SH-SY5Y (cell line): ENCODE data around the gene ATOH1.

ENCODE experiments used
- GATA2 ChIP-seq: IDR thresholded peaks from 2 replicates; pipeline ENCODE4 v1.6.1; 2011; ENCODE audit warnings: mild to moderate bottlenecking, low read depth, low read length
- GATA3 ChIP-seq: IDR thresholded peaks from 2 replicates; pipeline ENCODE4 v1.6.1; 2011; ENCODE audit warnings: low read depth, mild to moderate bottlenecking, low read length, moderate library complexity

- no peak for TF ChIP-seq GATA3
- no peak for TF ChIP-seq GATA2
Observed at GRCh38 chr4:93786149-93786548, 42.4 kb upstream of the ATOH1 start.
